Muscle of arm (tissue), 12 donors: Measurements from ENCODE around the gene AGBL1. TPM values are rescaled to one million over a fixed set of nuclear protein-coding genes. Genes with fewer than 3 reads are reported as not detected.

ENCODE experiments used
- DNase-seq: peaks from one replicate; pipeline ENCODE4 v3.0.0-alpha.2; 2013
- polyA plus RNA-seq, 12 donors: library from polyadenylated mRNA; unstranded; fragments of 120-200 nt; gene quantifications; one replicate each; pipeline ENCODE4 v1.2.1, GENCODE V29; 2013; ENCODE audit not compliant: insufficient read length in 12 of 12

Gene AGBL1
- polyA plus RNA-seq, 12 donors, result 3.0 to 30.7 (median 18.7) TPM; not detected in 1

- peak; percentile 46 for DNase-seq
These were observed 243.0 kb downstream of the AGBL1 start for GRCh38 chr15:86322629-86323028.

GRCh38 chr15:86327230-86327865 is 247.7 kb downstream of the AGBL1 start:
- no peak for DNase-seq

DNA sequence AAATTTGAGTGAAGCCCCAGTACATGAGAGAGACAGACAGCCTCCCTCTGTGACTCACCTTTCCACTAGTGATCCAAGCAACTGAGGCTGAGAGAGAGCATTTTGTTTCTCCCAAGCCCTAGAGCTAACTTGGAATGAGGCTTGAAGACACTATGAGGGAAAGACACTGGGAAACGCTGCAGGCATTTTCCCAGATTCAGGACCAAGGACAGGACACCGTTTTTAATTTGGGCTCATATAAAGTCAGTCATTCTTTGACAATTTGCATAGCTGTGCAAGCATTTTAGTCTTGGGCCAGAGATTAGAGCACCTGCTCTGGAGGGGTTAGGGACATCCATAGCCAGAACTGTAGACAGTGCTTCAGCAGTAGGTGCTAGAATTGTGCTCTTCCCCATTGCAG is 249.0 kb downstream of the AGBL1 start:
- DNase-seq, result no peak

GRCh38 chr15:86329311-86330013 is 249.8 kb downstream of the AGBL1 start:
- no peak for DNase-seq

- DNase-seq, result no peak
These were observed 254.1 kb downstream of the AGBL1 start for GRCh38 chr15:86333819-86334218.

GRCh38 chr15:86336051-86336788 is 256.5 kb downstream of the AGBL1 start:
- no peak for DNase-seq

- no peak for DNase-seq
These were observed 257.4 kb downstream of the AGBL1 start for GRCh38 chr15:86337071-86337470.

- no peak for DNase-seq
These were observed 267.6 kb downstream of the AGBL1 start for GRCh38 chr15:86347245-86347644.

DNA sequence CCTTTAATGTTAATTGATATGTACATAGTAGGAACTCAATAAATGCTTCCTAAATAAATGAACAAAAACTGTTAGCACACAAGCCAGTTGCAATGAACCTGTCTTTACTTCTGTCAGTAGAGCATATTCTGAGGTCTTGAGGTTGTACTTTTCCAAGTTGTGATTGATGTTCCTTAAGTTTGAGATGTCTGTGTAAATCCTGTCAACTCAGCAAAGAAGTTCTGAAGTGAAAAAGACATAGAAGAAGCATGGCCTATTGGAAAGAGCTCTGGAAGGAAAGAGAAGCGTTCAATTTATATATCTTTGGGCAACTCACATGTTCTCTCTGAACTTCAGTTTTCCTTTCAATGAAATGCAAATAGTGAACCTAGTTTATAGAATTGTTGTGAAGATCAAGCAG is 269.9 kb downstream of the AGBL1 start:
- no peak for DNase-seq

- DNase-seq, result no peak
These were observed 273.5 kb downstream of the AGBL1 start for GRCh38 chr15:86353213-86353612.

GRCh38 chr15:86355361-86355760 is 275.7 kb downstream of the AGBL1 start:
- no peak for DNase-seq

- peak; percentile 2 for DNase-seq
These were observed 276.1 kb downstream of the AGBL1 start for GRCh38 chr15:86355801-86356200.

DNA sequence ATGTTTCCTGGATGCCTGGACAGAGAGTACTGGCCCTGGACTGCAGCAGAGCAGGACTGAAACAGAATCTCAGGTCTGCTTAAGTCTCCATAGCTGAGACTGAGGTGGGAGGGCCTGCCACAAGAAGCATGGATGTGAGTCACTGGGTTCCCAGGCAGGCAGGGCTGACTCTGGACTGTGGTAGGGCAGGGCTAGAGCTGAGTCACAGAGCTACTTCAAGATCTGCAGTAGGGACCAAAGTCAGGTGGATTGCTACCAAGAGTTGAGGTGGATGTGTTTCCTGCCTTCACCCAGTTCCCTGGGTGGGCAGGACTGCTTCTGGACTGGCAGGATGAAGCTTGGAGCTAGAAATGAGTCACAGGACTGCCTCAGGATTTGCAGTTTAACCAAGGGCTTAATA is 282.9 kb downstream of the AGBL1 start:
- DNase-seq, result no peak

DNA sequence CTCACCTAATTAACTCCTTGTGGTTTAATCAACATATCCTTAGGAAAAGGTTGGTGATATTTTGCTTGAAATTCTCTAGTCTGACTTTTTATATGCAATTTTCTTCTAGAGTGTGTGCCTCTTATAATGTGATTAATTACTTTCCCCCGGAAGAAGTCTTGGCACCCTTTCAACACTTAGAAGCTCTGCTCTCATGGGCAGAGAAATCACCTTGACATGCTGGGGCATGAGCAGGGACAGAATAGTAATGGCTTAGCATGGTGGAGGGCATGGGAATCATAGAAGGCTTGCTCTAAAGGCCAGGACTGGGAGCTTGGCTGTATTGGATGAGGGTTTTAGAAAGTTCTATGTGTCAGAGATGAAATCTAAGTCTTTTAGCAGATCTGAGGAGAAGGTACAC is 293.5 kb downstream of the AGBL1 start:
- no peak for DNase-seq

DNA sequence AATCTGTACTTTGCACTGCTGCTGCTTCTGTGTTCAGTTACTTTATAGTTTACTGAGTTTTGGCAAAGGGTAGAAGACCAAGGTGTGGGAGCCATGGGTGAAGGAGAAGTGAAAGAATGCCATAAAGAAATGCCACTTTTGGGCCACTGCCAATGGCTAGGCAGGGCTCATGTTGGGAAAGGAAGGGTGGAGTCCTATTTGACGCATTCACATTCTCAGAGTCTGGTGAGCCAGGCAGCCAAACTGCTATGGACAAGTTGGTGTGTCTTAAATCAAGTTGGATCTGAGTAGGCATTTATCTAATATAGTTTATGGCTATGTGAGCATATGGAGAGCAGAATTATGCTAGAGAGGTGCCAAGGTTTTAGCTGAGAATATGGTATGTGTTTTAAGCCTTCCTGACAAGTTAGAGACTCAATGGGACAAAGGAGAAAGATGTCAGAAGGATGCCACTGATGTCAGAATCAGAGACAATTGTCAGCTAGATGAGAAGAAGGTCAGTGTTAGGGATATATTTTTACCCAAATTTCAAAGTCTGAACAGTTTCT is 296.1 kb downstream of the AGBL1 start:
- no peak for DNase-seq

DNA sequence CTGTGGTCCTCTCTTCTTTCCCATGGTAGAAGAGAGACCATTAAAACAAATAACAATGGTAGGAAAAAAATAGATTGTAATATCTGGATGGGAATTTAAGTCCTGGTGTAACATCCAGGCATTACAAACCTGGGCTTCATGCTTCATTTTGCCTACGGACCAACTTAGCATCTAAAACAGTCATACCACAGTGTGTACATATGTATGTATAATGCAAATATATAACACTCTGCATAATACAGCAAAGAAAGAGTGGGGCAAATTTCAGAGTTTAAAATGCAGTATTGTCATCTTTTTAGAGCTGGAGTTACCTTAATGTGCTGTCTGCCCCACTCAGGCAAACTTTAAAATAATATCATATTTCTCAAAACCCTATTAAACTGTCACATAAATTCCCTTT is 298.2 kb downstream of the AGBL1 start:
- no peak for DNase-seq

- DNase-seq, result no peak
These were observed 302.7 kb downstream of the AGBL1 start for GRCh38 chr15:86382341-86382740.

DNA sequence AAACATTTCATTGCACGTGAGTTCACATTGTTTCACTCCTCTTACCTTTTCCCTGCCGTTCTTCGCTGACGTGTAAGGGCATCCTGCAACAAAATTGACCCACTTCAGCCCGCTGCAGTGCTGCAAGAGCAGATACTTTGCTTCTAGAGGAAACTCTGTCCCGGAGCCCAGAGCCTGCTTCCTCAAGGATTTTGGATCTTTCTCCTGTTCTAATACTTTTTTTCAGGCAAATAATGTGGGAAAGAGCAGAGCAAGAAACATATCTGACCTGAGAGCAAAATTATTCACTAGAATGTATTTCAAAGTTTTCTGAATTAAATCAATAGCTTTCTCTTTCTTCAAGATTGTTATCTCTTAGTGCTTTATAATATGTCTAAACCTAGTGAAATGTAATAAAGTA is 303.9 kb downstream of the AGBL1 start:
- DNase-seq, result no peak

GRCh38 chr15:86384186-86384585 is 304.5 kb downstream of the AGBL1 start:
- peak; percentile 41 for DNase-seq

DNA sequence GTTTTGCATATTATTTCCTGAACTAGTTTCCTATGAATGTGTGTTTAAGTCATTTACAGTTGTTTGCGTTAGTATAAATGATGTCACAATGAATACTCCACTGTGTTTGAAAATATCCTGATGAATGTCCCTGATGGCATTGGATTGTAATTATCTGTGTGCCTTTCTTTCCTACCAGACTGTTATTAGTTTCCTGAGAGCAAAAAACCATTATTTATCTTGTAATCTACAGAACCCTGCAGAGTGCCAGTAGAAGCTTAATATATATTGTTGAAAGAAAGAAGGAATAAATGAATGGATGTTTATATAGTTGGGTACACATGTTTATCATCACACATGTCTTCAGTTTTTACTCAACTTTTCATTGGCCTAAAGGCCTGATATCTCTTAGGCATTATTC is 312.6 kb downstream of the AGBL1 start:
- no peak for DNase-seq

DNA sequence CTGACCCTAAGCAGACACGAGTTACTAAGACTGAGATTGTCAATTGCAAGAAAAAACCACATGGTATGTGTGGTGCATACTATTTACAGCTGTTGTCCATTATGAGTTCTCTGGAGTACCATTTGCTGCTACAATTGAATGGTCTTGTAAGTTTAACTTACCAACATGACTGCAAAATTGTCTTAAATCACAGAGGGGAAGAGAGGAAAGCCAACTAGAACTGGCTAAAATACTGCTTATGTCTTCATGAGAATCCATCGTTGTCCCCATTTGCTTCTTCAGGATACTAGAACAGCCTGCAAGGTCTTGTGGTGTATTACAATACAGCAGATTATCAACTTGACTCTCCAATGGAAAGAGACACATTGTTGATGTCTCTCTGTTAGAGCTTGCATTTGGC is 313.2 kb downstream of the AGBL1 start:
- peak; percentile 57 for DNase-seq

DNA sequence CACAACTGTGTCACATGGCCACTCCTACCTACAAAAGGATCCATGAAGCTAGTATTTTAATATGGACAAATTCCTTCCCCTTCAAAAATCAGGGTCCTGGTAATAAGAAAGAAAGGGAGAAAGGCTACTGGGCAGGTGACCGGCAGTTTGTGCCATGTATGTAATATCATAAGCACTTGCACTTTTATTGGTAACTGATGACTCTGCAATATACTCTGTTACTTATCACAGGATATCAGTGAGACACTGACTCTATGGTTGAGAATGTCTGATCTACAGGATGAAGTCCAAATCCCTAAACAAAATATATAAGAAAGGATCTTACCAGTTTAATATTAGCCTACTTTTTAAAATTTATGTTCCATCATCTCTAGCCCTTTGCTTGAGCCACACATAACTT is 315.2 kb downstream of the AGBL1 start:
- DNase-seq, result no peak
